A549 (cell line): ENCODE measurements around the gene TBCEL.

Experiments used
- CHD4 ChIP-seq: fragments of 200-600 bp; sonication (generic); IDR thresholded peaks from 2 replicates; pipeline ENCODE4 v1.6.1; 2016; ENCODE audit warnings: antibody characterized with exemption, mild to moderate bottlenecking, borderline replicate concordance
- CTCF ChIP-seq: fragments of >200 bp; sonication (Bioruptor Twin); formaldehyde crosslinking; IDR thresholded peaks from 3 replicates; pipeline ENCODE4 v1.5.1; 2016
- EP300 ChIP-seq, 2 experiments: fragments of >200 bp; sonication (Bioruptor Twin); formaldehyde crosslinking; IDR thresholded peaks; 2 replicates in 1 of 2; 3 replicates in 1 of 2; pipeline ENCODE4 v1.6.1; 2016 to 2017
- HOXA7 ChIP-seq: fragments of 250-450 bp; sonication (Bioruptor Pico); IDR thresholded peaks from 2 replicates; pipeline ENCODE4 v1.5.0; 2020; ENCODE audit warnings: mild to moderate bottlenecking, moderate library complexity
- JUN ChIP-seq, 2 experiments: fragments of >200 bp; sonication (Bioruptor Twin); formaldehyde crosslinking; IDR thresholded peaks; 2 replicates in 1 of 2; 3 replicates in 1 of 2; pipeline ENCODE4 v1.6.1; 2016 to 2017
- MAFK ChIP-seq: fragments of 450-650 bp; IDR thresholded peaks from 2 replicates; pipeline ENCODE4 v1.6.1; 2014; ENCODE audit not compliant: partially characterized antibody
- MAZ ChIP-seq: fragments of 150-350 bp; IDR thresholded peaks from 2 replicates; pipeline ENCODE4 v1.6.1; 2014; ENCODE audit warnings: antibody characterized with exemption, low read depth, low read length, borderline replicate concordance
- MYC ChIP-seq: IDR thresholded peaks from 2 replicates; pipeline ENCODE4 v1.6.1; 2012; ENCODE audit warnings: mild to moderate bottlenecking, inconsistent platforms, low read length, improper control_type of control experiment, borderline replicate concordance
- POLR2A ChIP-seq: IDR thresholded peaks from 2 replicates; pipeline ENCODE4 v1.6.1; 2012; ENCODE audit warnings: mild to moderate bottlenecking, low read length

- TF ChIP-seq CHD4: no peak
- TF ChIP-seq JUN (IDR thresholded peaks at IDR 0.05): no peak
- no peak for TF ChIP-seq CTCF
- TF ChIP-seq POLR2A: no peak
- no peak for TF ChIP-seq EP300 (IDR thresholded peaks at IDR 0.05)
- no peak for TF ChIP-seq MAFK
- TF ChIP-seq HOXA7: no peak
- no peak for TF ChIP-seq MYC
- no peak for TF ChIP-seq MAZ
These were observed 1.1 kb downstream of the TBCEL start for GRCh38 chr11:121024989-121025388.
